NCI-H345 (cell line): ENCODE data around the gene CPXM2.

Experiments
- DNase-seq: peaks from one replicate; lab custom pipeline; 2025; lab: John Stamatoyannopoulos, UW

Gene CPXM2

GRCh38 chr10:123904834-123905409 is 13.3 kb upstream of the CPXM2 start:
- DNase-seq: no peak

GRCh38 chr10:123903621-123904020 is 12.0 kb upstream of the CPXM2 start:
- DNase-seq: no peak

GRCh38 chr10:123901621-123902020 is 10.0 kb upstream of the CPXM2 start:
- no peak for DNase-seq

DNA sequence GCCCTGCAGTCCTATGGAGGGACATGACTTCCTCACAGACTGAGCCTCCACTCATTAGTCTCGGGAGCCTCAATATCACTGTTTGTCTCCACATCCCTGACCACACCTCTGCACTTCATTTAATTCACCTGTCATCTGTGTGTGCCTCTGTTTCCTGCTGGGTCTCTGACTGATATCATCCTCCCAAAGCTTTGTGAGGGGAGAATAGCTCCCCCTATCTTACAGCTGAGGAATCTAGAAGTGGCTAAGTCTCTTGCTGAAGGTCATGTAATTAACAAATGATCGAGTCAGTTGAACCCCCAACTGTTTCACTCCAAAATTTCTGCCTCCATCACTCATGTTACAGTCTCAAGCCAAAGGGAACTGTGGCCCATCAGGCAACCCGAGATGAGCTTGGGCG is 5.5 kb upstream of the CPXM2 start:
- no peak for DNase-seq

- DNase-seq: no peak
These were observed 4.8 kb upstream of the CPXM2 start for GRCh38 chr10:123896246-123896927.

DNA sequence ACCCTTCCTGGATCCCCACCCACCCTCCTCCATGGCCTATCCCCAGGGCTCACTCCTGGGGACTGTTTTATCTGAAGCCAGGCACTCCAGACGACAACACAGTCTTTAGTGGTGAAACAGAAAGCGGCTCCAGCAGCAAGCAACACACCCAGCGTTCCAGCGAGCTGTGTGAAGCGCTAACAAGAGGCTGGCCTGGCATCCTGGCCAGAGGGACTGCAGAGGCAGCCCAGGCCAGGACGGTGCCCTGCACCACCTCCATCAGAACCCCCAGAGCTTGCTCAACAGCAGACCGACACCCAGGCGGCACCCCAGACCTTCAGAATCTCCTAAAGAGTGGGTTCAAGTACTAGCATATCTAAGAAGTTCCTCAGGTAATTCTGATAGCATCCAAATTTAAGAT is 2.0 kb upstream of the CPXM2 start:
- no peak for DNase-seq

GRCh38 chr10:123890756-123891143 is 857 bp downstream of the CPXM2 start:
- DNase-seq: no peak

DNA sequence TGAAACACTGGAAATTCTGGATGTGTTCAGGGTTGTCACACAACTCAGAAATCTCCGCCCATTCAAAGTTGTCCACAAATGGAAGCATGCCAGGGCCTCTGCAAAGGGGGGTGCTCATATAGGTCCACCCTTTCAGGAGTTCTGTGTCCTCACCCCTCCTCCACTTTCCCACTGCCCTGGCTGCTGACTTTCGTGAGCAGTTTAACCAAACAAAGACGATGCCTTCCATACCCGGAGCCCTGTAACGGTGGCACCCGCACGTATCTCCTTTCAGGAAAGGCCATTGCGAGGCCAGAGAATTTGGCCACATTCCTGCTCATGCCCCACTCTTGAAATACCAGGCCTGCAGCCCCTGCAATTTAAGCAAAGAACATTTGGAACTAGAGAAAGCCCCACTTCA is 1.4 kb downstream of the CPXM2 start:
- no peak for DNase-seq

- DNase-seq: no peak
These were observed 1.8 kb downstream of the CPXM2 start for GRCh38 chr10:123889821-123890220.

GRCh38 chr10:123888751-123889150 is 2.9 kb downstream of the CPXM2 start:
- no peak for DNase-seq

DNA sequence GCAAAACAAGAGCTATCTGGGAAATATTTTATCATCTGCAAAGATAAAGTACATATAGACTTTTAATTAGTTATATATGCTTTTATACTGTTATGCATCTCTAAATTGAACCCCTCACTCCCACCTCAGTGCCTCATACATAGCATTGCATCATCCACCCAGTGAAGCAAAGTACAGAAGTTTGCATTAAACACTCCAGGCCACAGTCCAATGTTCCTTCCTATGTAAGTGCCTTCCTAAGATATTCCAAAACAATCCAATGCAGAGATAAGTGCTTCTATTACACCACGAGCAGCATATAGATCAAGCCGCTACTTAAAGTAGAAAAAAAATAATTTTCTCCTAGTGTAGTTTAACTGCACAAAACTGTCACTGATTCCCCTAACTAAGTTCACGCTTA is 3.4 kb downstream of the CPXM2 start:
- DNase-seq: no peak

DNA sequence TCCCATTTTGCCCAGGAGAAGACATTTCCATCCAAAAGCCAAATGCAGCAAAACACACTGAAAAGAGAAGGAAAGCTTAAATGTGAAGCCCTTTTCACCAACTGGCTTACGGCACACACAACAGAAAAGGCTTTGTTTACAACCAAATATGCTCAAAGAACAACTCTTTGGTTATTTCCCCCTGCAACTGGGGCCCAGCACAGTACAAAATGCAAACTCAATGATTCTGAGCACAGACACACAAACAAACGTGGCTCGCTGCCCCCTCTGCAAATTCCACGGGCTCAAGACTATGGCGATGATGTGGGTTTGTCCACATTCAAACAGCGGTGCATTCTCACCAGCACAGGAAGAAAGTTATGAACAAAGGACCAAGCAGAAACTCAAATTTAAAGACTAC is 5.3 kb downstream of the CPXM2 start:
- DNase-seq: no peak

DNA sequence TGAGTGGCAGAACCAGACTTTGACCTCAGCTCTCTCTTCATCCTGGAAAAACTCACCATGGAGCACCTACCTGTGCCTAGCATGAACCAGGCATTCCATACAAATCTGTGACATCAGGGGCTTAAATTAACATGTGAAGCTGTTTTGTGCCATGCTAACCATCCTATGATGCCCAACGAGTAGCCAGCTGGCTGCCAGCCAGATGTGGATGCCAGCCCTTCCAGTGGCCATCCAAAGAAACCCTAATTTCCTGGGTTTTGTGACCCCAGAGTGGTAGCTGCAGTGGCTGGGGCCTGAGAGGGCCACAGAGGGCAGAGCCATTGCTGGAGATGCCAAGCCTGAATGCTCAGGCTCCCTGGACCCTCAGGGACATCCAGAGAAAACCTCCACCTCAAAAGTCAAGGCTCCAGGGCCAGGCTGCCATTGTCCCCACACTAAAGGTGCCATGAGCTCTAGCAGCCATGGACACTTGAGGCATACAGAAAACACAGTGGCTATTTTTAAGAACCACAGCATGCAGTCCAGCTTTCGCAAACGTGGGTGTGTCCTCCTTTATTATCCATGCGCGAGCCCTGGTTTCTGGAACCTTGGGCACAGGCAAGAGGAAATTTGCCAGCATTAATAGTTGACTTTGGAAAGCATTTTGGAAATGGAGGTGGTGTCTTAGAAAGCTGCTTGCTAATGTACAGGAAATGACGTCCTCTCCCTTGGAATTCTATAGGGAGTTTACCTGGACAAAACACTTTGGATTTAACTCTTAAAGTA is 6.0 kb downstream of the CPXM2 start:
- DNase-seq: no peak

DNA sequence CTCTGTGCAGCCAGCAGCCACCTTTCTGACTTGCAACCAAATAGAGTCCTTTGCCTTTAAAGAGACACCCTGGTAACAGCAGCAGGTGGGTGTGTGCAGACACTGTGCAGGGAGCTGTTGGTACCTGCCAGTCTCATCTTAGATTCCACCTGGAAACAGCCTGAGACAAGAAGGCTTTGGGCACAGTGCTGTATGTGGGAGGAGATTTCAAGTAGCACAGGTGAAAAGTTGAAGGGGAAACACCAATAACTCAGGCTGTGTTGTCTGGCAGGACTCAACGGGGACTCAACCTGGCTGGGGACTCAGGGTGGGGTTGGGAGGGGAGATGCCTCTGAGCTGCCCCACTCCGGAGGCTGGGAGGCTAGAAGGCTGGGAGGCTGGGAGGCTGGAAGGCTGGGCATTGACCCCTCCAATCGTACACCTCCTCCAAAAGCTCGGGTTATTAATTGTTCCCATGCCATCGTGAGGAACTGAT is 6.7 kb downstream of the CPXM2 start:
- DNase-seq: no peak

DNA sequence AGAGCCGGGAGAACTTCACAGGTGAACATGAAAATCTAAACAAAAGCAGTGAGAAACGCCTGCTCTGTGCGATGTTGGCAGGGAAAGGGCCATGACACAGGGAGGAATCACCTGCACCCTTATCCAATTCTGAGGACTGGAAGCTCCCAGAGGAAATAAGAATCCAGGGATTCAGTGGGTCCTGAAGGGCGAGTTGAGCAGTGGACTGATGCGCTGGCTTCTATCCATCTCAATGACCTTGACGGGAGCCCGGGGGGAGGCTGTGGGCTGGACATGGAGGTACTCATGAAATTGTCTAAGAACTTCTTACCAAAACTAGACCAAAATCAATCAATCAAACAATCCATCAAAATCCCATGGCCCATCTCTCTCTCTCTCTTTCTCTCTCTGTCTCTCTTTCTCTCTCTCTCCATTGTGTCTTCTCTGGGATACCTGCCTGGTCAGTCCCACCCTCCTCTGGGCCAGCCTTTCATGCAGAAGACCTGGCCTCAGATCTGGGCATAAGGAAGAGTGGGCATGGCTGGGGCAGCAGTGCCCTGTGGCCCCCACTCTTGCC is 7.2 kb downstream of the CPXM2 start:
- DNase-seq: no peak

DNA sequence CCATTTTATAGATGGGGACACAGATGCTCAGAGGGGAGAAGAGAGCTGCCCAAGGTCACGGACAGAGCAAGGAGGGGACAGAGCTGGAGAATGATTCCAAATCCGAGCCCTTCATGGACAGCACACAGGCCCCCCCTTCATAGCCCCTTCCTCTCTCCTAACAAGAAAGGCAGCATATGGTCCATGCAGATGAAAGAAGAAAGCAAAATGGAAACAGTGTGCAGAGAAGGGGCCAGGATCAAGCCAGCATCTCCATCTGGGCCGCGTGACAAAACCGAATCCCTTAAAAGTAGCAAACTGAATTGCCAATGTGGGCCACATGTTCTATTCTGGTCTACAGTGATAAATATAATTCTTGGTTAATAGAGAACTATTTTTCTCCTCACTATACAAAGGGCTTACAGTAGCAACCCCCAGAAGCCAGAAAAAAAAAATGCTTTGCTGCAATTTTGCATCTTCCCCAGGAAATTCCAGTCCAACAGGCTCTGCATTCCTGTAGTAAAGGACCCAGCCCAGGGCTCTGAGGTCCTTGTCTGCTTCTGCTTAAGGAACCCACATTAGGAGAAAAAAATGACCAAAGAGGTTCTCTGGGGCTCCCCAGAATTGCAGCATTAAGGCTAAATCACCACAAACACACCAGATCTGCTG is 7.8 kb downstream of the CPXM2 start:
- no peak for DNase-seq

- no peak for DNase-seq
These were observed 8.7 kb downstream of the CPXM2 start for GRCh38 chr10:123882681-123883445.

DNA sequence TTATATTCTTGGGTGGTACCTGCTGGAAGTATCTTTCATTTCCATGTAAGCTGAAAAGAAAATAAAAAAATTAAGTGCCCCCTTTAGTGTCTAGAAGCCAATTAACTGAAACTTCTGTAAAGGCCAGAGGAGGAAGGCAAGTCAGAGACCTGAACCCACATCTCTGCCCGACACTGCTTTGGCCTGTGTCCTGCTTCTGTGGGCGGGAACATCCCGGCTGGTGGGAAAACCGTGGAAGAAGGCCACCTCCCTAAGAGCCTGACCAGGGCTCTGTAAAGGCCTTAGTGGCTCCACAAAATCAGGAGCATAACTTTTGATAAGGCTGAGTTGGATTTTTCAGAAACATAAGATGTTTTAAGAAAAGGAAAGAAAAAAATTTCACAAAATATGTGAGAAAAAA is 9.4 kb downstream of the CPXM2 start:
- DNase-seq: no peak

GRCh38 chr10:123879606-123880257 is 11.9 kb downstream of the CPXM2 start:
- no peak for DNase-seq

DNA sequence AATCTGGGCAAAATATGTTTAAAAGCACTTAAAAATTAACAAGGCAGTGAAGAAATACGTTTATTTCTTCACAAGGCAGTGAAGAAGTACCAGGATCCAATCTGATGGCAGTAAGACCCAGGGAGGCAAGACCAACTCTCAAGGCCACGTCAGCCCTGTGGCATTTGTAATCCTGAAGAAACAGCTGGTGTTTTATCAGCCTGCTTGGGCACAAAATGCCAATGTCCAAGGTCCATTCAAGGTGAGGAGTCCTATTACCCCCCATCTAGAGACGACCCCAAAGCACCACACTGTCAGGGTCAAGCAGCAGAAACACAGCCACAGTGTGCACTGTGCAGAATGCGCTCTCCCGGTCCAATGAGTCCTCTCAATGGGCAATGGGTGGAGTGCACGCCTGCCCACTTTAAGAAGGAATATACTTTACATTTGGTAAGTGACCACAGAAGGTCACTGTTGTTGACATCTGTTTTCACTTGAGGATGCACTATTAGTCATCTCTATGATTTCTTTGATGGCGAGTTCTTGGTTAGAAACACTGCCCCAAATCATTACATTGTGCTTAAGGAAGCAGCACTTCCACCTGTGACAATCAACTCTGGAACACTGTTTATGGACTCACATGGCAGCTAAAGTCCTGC is 12.8 kb downstream of the CPXM2 start:
- no peak for DNase-seq

DNA sequence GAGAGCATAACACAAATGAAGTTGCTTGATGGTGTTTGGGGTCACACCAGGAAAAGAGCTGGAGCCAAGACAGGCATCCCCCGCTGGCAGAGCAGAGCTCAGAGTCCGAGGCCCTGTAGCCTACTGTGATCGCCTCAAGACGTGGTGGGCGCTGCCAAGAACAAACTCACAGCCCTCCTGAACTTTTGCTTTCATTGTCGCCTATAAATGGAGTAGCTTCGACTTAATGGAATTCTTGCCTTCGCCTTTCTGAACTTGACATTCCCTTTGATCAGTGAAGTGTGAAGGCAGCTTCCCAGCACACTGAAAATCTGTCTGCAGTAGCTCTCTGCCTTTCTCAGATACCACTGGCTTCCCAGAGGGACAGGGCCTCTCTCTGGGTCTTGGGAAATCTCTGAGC is 21.3 kb downstream of the CPXM2 start:
- DNase-seq: no peak
